SK-N-SH (cell line): Measurements from ENCODE around the gene MED15.

ENCODE experiments used
- CTCF ChIP-seq: fragments of 200-600 bp; sonication (generic); IDR thresholded peaks from 2 replicates; pipeline ENCODE4 v1.6.1; 2017; ENCODE audit warnings: antibody characterized with exemption, mild to moderate bottlenecking, moderate library complexity
- EZH2phosphoT487 ChIP-seq: fragments of 200-600 bp; sonication (generic); IDR thresholded peaks from 2 replicates; pipeline ENCODE4 v1.6.1; 2017; ENCODE audit warnings: low read depth, mixed run types, mild to moderate bottlenecking, antibody characterized with exemption, moderate library complexity, borderline replicate concordance
- IRF3 ChIP-seq: fragments of 150-350 bp; IDR thresholded peaks from 2 replicates; pipeline ENCODE4 v1.6.1; 2016; ENCODE audit warnings: mild to moderate bottlenecking, low read depth, low read length
- MXI1 ChIP-seq: IDR thresholded peaks from 2 replicates; pipeline ENCODE4 v1.6.1; 2012; ENCODE audit warnings: mild to moderate bottlenecking, low read depth, low read length, improper control_type of control experiment
- SIN3A ChIP-seq: IDR thresholded peaks from 2 replicates; pipeline ENCODE4 v1.6.1; 2012; ENCODE audit warnings: low read depth, mild to moderate bottlenecking, low read length, moderate library complexity, borderline replicate concordance
- TAF1 ChIP-seq: IDR thresholded peaks from 2 replicates; pipeline ENCODE4 v1.6.1; 2012; ENCODE audit warnings: low read depth, mild to moderate bottlenecking, low read length, moderate library complexity, borderline replicate concordance
- YY1 ChIP-seq: IDR thresholded peaks from 2 replicates; pipeline ENCODE4 v1.4.0; 2012; ENCODE audit warnings: low read depth, mild to moderate bottlenecking

- TF ChIP-seq IRF3: no peak
- TF ChIP-seq CTCF: peak; percentile 92
- TF ChIP-seq YY1: no peak; the same call in 1 of the 2 replicates
- TF ChIP-seq MXI1: peak; percentile 57; the same call in 1 of the 2 replicates
- no peak for TF ChIP-seq EZH2phosphoT487
- peak; percentile 66; the same call in 1 of the 2 replicates for TF ChIP-seq SIN3A
- peak; percentile 59; the same call in 1 of the 2 replicates for TF ChIP-seq TAF1
Measured at GRCh38 chr22:20495861-20496681, 11.3 kb upstream of the MED15 start.
